Activated CD4-positive, alpha-beta T cell treated with anti-CD3 and anti-CD28 coated beads for 4 hours (primary cell): Measurements from ENCODE around the gene TMEM198.

Source experiments
- DNase-seq, 2 donors: peaks; one replicate each; pipeline ENCODE4 v3.0.0-alpha.2; 2020

Gene TMEM198

DNA sequence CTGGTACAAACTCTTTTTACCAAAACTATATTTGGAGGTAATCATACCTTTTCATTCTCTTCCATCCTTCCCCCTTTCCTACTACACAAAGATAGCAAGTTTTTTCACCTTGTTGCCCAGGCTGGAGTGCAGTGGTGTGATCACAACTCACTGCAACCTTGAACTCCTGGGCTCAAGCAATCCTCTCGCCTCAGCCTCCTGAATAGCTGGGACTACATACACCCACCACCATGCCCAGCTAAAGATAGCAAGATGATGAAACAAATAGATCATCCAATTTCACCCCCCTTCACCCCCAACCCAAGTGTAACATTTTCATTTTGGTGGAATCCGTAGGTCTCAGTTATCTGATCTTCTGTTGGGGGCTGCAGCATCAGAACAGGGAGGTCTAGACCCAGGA is 49.3 kb downstream of the TMEM198 start:
- DNase-seq, result no peak

DNA sequence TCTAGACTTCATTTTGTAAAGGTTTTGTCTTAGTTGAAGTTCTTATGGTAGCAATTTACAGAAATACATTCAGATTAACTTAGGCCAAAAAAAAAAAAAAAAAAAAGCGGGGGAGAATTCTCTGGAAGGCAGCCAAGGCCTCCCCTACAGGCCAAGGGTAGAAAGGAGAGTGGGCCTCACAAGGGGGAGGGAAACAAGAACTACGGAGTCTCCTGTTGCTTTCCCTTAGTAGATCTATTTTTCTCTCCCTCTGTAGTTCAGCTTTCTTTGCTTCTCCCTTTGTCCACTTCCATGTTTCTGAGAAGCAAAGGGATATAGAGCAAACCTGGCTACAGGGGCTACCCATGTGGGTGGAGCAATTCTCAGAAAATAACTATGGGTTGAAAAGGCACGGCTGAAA is 51.4 kb downstream of the TMEM198 start:
- DNase-seq, result no peak

DNA sequence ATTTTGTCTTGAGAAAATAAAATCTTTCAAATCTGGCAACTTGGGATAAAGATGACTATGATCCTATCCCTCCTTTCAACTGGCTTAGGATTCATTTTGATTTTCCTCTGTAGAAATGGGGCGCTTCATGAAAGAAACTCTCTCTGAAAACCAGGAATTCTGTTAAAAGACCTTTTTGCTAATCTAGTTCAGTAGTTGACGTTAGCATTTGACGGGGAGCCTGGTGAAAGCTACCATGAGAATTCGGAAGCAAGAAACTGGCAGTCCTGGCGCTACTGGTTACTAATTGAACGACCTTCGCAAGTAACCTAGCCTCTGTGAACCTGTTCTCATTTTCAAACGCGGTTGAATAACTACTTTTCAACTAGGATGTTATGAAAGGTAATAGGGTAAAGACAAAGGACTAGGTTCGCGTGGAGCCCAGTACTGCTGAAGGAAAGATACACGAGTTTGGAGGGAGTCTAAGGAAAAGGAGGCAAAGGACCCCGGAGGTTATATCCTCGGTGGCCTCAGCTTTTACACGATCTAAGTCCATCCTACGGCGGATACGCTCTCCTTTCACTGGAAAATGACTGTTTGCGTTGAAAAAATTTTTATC is 53.2 kb downstream of the TMEM198 start:
- no peak for DNase-seq

DNA sequence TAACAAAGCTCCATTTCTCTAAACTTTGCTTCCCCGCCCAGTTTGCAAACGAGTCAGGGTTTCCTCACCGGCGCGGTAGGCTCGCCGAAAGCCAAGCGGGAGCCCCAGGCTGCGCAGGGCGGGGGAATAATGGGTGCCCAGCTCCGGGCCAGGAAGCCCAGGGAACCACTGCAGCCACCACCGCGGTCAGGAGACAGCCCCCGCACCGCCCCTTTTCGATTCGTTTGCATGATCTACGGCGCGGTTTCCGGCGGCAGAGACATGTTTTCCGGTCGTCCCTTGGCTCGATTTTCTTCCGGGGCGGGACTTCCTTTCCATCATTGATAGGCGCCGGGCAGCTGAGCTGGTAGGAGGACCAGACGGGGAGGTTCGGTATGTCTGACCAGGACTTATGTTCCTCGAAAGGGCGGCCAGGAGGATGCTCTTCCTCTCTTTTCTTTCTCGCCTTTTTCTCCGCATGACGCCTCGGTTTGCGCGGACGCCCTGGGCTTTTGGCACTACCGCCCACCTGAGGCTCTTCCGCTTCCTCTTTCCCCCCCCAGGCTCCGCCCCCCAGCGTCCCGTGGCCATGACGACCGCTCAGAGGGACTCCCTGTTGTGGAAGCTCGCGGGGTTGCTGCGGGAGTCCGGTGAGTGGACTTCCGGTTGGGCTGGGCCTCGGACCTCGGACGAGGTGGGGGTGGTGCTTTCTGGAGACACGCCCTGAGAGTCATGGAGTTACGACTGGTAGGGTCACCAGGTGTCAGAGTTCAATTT is 53.9 kb downstream of the TMEM198 start, which contains the start of gene STK11IP:
Gene STK11IP (plus strand): TSS at position 306 of the 756 bp plus-strand sequence. CDS start 263 bp downstream, at position 569.
- peak; percentile 88 to 89 for DNase-seq

DNA sequence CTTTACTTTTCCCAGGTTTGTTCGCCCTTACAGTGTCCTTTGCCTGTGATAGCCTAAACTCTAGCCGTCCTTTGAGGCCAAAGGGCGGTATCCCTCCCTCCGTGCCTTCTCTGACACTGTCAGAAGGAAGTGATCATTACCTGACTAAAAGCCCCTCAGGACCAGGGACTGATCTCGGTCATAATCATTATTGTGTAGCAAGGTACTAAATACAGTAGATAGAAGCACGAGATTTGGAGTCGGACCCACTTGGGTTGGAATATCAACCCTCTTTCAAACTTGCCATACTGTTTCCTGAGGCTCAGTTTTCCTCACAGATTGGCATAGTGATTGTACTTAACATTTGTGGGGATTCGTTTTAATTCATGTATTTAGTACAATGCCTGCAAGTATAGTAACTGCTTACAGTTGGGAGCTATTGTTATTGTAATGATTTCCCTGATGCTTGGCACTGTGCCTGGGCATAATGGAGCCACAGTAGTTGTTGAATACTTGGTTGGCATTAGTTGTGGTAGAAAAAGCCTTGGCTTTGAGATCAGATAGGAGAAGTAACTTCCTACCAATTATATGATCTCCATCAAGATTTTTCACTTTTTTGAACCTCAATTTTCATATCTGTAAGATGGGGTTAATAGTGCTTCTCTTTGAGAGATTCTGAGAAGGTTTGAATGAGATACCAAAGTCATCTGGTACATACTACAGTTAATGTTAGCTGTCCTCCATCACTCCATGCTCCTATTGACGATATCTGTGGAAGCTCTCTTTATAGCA is 54.7 kb downstream of the TMEM198 start:
- DNase-seq, result no peak
